Calu3 (cell line): Measurements from ENCODE around the gene CDKN2B-AS1. TPM values are rescaled to one million over a fixed set of nuclear protein-coding genes. Genes with fewer than 3 reads are reported as not detected.
"Not testable (repeated sequence)": the region's sequence is repeated elsewhere in the genome, so short reads cannot be mapped to it uniquely, and the experiment has no call there.

Experiments used
- BruUV-seq: library from RNA; stranded (reverse); fragments of 400-500 nt; replicated peaks from 2 replicates; lab custom pipeline; 2021; lab: Mats Ljungman, UMichigan
- CTCF ChIA-PET: fragments of 300-600 bp; sonication (Branson Sonifier 250); formaldehyde crosslinking; loops from one replicate; lab custom pipeline; 2022; ENCODE audit warnings: antibody characterized with exemption; lab: Charles Lee
- DNase-seq: peaks from one replicate; pipeline ENCODE4 v3.0.0; 2022
- H3K27ac Mint-ChIP-seq: one replicate; pipeline ENCODE4 v1.8.0; 2022; ENCODE audit warnings: mixed read lengths; ENCODE audit not compliant: unreplicated experiment
- H3K27me3 Mint-ChIP-seq: one replicate; pipeline ENCODE4 v1.8.0; 2022; ENCODE audit warnings: mixed read lengths; ENCODE audit not compliant: unreplicated experiment
- H3K36me3 Mint-ChIP-seq: one replicate; pipeline ENCODE4 v1.8.0; 2022; ENCODE audit warnings: mild to moderate bottlenecking, moderate library complexity, mixed read lengths; ENCODE audit not compliant: insufficient read depth, unreplicated experiment
- H3K4me1 Mint-ChIP-seq: one replicate; pipeline ENCODE4 v1.8.0; 2022; ENCODE audit warnings: mild to moderate bottlenecking, low read depth, mixed read lengths; ENCODE audit not compliant: unreplicated experiment
- H3K4me3 Mint-ChIP-seq: one replicate; pipeline ENCODE4 v1.8.0; 2022; ENCODE audit warnings: mild to moderate bottlenecking, low read depth, moderate library complexity, mixed read lengths; ENCODE audit not compliant: unreplicated experiment
- H3K9me3 Mint-ChIP-seq: one replicate; pipeline ENCODE4 v1.8.0; 2022; ENCODE audit warnings: low read depth, mixed read lengths; ENCODE audit not compliant: unreplicated experiment
- intact Hi-C: fragments of 100-400 bp; cut with micrococcal nuclease; formaldehyde crosslinking; loops from one replicate; pipeline ENCODE4 v1.10.0; 2022; ENCODE audit not compliant: unreplicated experiment
- total RNA-seq: library from RNA; stranded (reverse); gene quantifications from 2 replicates; pipeline ENCODE4 v1.2.3, GENCODE V29; 2022
- TF ChIP-seq, protein P1 (sequence below): fragments of 200-600 bp; IDR thresholded peaks from one replicate; pipeline ENCODE4 v1.8.0; 2022; ENCODE audit warnings: antibody characterized with exemption; ENCODE audit not compliant: unreplicated experiment

The CDKN2B-AS1 gene
- total RNA-seq, 1 experiment from 2014 or later, result 8.9 TPM

GRCh38 chr9:22054529-22054928 is 59.9 kb downstream of the CDKN2B-AS1 start:
- TF ChIP-seq, protein P1, sequence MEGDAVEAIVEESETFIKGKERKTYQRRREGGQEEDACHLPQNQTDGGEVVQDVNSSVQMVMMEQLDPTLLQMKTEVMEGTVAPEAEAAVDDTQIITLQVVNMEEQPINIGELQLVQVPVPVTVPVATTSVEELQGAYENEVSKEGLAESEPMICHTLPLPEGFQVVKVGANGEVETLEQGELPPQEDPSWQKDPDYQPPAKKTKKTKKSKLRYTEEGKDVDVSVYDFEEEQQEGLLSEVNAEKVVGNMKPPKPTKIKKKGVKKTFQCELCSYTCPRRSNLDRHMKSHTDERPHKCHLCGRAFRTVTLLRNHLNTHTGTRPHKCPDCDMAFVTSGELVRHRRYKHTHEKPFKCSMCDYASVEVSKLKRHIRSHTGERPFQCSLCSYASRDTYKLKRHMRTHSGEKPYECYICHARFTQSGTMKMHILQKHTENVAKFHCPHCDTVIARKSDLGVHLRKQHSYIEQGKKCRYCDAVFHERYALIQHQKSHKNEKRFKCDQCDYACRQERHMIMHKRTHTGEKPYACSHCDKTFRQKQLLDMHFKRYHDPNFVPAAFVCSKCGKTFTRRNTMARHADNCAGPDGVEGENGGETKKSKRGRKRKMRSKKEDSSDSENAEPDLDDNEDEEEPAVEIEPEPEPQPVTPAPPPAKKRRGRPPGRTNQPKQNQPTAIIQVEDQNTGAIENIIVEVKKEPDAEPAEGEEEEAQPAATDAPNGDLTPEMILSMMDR, result no peak
- no peak for DNase-seq
- Mint-ChIP-seq H3K27me3 (no peaks in the 10 kb centered on the region), H3K9me3 (no peaks in the 10 kb centered on the region), H3K4me1 (peaks cover 22% of the 10 kb centered on the region), H3K36me3 (no peaks in the 10 kb centered on the region), H3K27ac (no peak overlapping the region), H3K4me3 (no peak overlapping the region)
- CTCF ChIA-PET, result no interaction called here
- intact Hi-C loops, result loop anchor here (5.0 kb wide), 2 partner anchors 33 to 68 kb away; no protein-coding TSS in a partner anchor
- BruUV-seq, result no TSS peak

DNA sequence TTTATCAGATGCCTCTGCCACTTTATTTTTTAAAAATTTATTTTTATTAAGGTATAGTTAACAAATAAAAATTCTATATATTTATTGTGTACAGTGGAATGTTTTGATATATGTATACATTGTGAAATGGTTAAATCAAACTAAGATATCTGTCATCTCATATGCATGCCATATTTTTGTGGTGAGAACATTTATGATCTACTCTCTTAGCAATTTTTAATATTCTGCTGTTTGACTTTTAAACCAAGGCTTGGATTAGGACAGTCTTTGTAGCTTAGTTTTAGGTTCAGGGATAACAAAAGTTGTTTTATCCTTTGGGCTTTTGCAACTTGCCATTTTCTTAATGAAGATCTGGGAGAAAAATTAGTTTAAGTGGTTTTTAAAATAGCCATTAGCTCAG is 60.5 kb downstream of the CDKN2B-AS1 start:
- H3K9me3 Mint-ChIP-seq, result no peaks in the 10 kb centered on the region
- no peaks in the 10 kb centered on the region for H3K27me3 Mint-ChIP-seq
- H3K36me3 Mint-ChIP-seq, result no peaks in the 10 kb centered on the region
- H3K4me1 Mint-ChIP-seq, result peaks cover 22% of the 10 kb centered on the region
- no peak overlapping the region for H3K27ac Mint-ChIP-seq
- intact Hi-C loops, result no loop called here
- CTCF ChIA-PET, result no interaction called here
- H3K4me3 Mint-ChIP-seq, result no peak overlapping the region
- DNase-seq, result no peak
- TF ChIP-seq, protein P1, result no peak
- BruUV-seq, result no TSS peak

- intact Hi-C loops, result no loop called here
- CTCF ChIA-PET, result no interaction called here
- no peaks in the 10 kb centered on the region for H3K27me3 Mint-ChIP-seq
- no peaks in the 10 kb centered on the region for H3K36me3 Mint-ChIP-seq
- DNase-seq, result no peak
- no peak overlapping the region for H3K4me3 Mint-ChIP-seq
- no peaks in the 10 kb centered on the region for H3K9me3 Mint-ChIP-seq
- no peak overlapping the region for H3K27ac Mint-ChIP-seq
- no TSS peak for BruUV-seq
- TF ChIP-seq, protein P1, result no peak
- H3K4me1 Mint-ChIP-seq, result peaks cover 22% of the 10 kb centered on the region
Measured at GRCh38 chr9:22056402-22056801, 61.8 kb downstream of the CDKN2B-AS1 start.

DNA sequence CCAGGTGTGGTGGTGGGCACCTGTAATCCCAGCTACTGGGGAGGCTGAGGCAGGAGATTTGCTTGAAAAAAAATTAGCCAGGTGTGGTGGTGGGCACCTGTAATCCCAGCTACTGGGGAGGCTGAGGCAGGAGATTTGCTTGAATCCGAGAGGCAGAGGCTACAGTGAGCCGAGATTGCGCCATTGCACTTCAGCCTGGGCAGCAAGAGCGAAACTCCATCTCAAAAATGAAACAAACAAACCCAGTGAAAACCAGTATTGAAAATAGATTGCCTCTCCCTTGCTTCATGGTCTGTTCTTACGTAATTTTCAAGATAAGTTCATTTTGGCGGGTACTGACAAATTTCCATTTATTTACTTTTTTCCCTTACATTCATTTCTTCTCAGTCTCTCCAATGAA is 63.4 kb downstream of the CDKN2B-AS1 start:
- H3K27me3 Mint-ChIP-seq, H3K4me3 Mint-ChIP-seq, BruUV-seq, CTCF ChIA-PET, H3K27ac Mint-ChIP-seq, H3K4me1 Mint-ChIP-seq, intact Hi-C loops, H3K9me3 Mint-ChIP-seq, H3K36me3 Mint-ChIP-seq, DNase-seq: not testable (repeated sequence)

- no peak overlapping the region for H3K27ac Mint-ChIP-seq
- no TSS peak for BruUV-seq
- H3K4me3 Mint-ChIP-seq, result no peak overlapping the region
- peaks cover 7% of the 10 kb centered on the region for H3K4me1 Mint-ChIP-seq
- intact Hi-C loops, result no loop called here
- DNase-seq, result no peak
- H3K36me3 Mint-ChIP-seq, result no peaks in the 10 kb centered on the region
- CTCF ChIA-PET, result no interaction called here
- TF ChIP-seq, protein P1, result no peak
- H3K9me3 Mint-ChIP-seq, result no peaks in the 10 kb centered on the region
- no peaks in the 10 kb centered on the region for H3K27me3 Mint-ChIP-seq
Measured at GRCh38 chr9:22060831-22061383, 66.3 kb downstream of the CDKN2B-AS1 start.
